SJCRH30 (cell line): ENCODE data around the gene FZR1. TPM values are rescaled to one million over a fixed set of nuclear protein-coding genes. Genes with fewer than 3 reads are reported as not detected.
"Not testable (repeated sequence)": the region's sequence is repeated elsewhere in the genome, so short reads cannot be mapped to it uniquely, and the experiment has no call there.

ENCODE experiments used
- DNase-seq, 2 experiments: peaks; one replicate each; pipeline ENCODE4 v3.0.0-alpha.2; 2015 to 2020
- H3K27ac ChIP-seq: fragments of 250-450 bp; sonication (Bioruptor Pico); 2 replicates; pipeline ENCODE4 v1.5.1; 2020; ENCODE audit warnings: mild to moderate bottlenecking, moderate library complexity
- H3K27me3 ChIP-seq: fragments of 250-450 bp; sonication (Bioruptor Pico); 2 replicates; pipeline ENCODE4 v1.5.1; 2020; ENCODE audit warnings: mild to moderate bottlenecking, moderate library complexity
- H3K36me3 ChIP-seq: fragments of 250-450 bp; sonication (Bioruptor Pico); 2 replicates; pipeline ENCODE4 v1.5.1; 2020; ENCODE audit warnings: mild to moderate bottlenecking, moderate library complexity
- H3K4me1 ChIP-seq: fragments of 250-450 bp; sonication (Bioruptor Pico); 2 replicates; pipeline ENCODE4 v1.5.1; 2020; ENCODE audit warnings: mild to moderate bottlenecking, moderate library complexity
- H3K4me3 ChIP-seq: fragments of 250-450 bp; sonication (Bioruptor Pico); 2 replicates; pipeline ENCODE4 v1.5.1; 2020; ENCODE audit warnings: mild to moderate bottlenecking, moderate library complexity
- H3K9me3 ChIP-seq: fragments of 250-450 bp; sonication (Bioruptor Pico); replicated peaks from 2 replicates; pipeline ENCODE4 v1.5.1; 2020; ENCODE audit warnings: mild to moderate bottlenecking, moderate library complexity
- total RNA-seq: library from RNA; depleted of rRNA; stranded (reverse); fragments of >200 nt; shearing (Covaris generic); gene quantifications from 2 replicates; pipeline ENCODE4 v1.2.3, GENCODE V29; 2014

The FZR1 gene
- total RNA-seq, 1 experiment from 2014 or later, result 31.4 TPM

DNA sequence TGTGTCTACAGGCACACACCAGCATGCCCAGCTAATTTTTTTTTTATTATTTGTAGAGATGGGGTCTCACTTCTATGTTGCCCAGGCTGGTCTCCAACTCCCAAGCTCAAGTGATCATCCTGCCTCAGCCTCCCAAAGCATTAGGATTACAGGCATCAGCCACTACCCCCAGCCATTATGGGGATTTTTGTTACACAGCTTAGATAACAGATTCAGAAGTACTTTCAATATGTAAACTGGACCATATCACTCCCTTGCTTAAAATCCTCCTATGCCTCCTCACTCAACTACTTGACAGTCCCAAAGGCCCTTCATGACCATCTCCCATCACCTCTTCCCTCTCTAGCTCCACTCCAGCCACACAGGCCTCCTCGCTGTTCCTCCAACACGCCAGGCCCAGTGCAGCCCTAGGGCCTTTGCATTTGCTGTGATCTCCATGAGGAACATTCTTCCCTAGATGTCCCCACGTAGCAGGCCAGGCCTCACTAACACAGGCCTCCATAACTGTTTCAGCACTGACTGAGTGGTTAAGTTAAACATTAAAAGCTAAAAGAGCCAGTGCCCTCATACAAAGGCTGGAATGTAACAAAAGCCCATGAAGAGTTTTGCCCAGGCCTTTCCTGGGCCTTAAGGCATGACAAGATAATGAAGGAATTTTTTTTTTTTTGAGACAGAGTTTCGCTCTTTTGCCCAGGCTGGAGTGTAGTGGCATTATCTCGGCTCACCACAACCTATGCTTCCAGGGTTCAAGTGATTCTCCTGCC lies 8.2 kb upstream of the FZR1 start:
- Histone ChIP-seq H3K9me3 (no peaks in the 10 kb centered on the region), H3K4me1 (no peaks in the 10 kb centered on the region; the same call in 1 of the 2 replicates), H3K27ac (no peak overlapping the region), H3K4me3 (no peak overlapping the region), H3K27me3 (no peaks in the 10 kb centered on the region), H3K36me3 (0 out of 2 replicates have a peak, but pooled peaks cover 7% of the 10 kb centered on the region)
- DNase-seq, result no peak

DNA sequence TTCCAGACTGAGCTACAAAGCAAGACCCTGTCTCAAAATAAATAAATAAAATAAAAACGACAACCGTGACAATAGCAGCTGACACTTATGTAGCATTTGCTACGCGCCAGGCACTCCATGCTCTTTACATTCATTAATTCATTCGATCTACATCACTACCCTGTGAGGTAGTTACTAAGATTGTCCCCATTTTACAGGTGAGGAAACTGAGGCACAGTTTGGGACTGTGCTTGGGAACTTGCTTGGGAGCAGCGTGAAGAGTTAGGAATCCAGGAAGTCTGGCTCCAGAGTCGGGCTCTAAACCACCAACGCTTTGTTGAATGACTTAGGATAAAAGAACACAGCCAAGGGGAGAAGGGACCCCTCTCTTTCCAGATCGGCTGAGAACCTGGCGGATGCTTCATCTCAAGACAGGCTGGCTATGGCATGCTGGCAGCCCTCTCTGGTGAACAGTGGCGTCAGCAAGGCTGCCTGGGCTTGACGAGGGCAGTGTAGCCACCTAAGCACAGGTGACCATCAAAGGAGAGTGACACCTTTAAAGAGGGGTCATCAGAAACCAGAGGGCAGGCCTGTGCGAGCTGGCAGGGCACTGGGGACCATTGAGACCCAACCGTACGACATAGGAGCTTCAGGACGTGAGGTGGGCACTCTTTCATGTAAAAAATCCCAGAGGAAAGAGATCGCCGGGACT lies 6.2 kb upstream of the FZR1 start:
- Histone ChIP-seq H3K9me3 (no peaks in the 10 kb centered on the region), H3K36me3 (0 out of 2 replicates have a peak, but pooled peaks cover 7% of the 10 kb centered on the region), H3K27ac (peak overlapping the region; percentile 97), H3K4me1 (no peaks in the 10 kb centered on the region; the same call in 1 of the 2 replicates), H3K4me3 (peak overlapping the region; percentile 79), H3K27me3 (no peaks in the 10 kb centered on the region)
- no peak for DNase-seq

DNA sequence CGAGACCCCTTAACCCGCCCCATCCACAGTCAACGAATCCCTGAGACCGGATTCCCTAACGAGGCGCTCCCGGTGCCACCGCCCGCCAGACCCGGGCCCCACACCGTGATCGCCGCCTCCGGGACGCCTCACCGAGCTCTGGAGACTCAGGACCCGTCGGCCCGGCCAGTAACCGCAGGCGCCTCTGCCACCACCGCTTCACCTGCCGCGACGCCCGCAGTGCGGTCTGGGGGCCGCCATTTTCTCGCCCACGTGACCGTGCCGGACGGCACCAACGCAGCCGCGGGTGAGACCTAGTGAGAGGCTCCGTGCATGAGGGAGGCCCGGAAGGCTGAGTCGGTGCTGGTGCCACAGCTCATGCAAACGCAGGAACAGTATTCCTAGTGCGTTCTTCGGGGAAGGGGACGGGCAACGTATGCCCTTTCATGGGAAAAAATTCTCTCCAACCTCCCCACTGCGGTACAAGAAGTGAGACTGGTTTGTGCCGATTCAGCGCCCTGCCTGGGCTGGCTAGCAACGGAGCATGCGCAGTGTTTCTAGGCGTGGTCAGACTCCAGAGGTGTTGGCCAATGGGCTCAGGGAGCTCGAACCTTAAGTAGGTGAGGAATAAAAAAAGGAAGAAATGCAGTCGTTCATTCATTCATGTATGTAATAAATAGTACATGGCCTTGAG lies 5.5 kb upstream of the FZR1 start, which contains the start of gene DOHH:
DOHH (minus strand) TSS at position 246 of the 673 bp plus-strand sequence. CDS start 3,860 bp downstream, outside the sequence.
- peak within 1 kb of the TSS; percentile 97 for H3K27ac ChIP-seq
- 0 out of 2 replicates have a peak, but pooled peaks cover 5% of the 10 kb centered on the region for H3K36me3 ChIP-seq
- DNase-seq, result peak; percentile 95 to 98
- no peaks in the 10 kb centered on the region for H3K9me3 ChIP-seq
- H3K27me3 ChIP-seq, result no peaks in the 10 kb centered on the region
- H3K4me3 ChIP-seq, result peak within 1 kb of the TSS; percentile 79
- H3K4me1 ChIP-seq, result no peaks in the 10 kb centered on the region; the same call in 1 of the 2 replicates

DNA sequence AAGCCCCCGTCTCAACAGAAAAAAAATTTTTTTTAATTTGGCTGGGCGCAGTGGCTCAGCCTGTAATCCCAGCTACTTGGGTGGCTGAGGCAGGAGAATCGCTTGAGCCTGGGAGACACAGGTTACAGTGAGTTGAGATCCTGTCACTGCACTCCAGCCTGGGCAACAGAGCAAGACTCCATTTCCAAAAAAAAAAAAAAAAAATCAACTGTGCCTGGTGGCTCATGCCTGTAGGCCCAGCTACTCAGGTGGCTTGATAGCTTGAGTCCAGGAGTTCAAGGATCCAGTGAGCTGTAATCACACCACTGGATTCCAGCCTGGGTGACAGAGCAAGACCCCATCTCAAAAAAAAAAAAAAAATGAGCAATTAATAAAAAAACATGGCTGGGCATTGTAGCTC lies 4.3 kb upstream of the FZR1 start:
- no peaks in the 10 kb centered on the region; the same call in 1 of the 2 replicates for H3K4me1 ChIP-seq
- H3K4me3 ChIP-seq, result no peak overlapping the region
- no peaks in the 10 kb centered on the region for H3K9me3 ChIP-seq
- H3K36me3 ChIP-seq, result no peaks in the 10 kb centered on the region
- no peaks in the 10 kb centered on the region for H3K27me3 ChIP-seq
- DNase-seq, result no peak
- no peak overlapping the region for H3K27ac ChIP-seq

DNA sequence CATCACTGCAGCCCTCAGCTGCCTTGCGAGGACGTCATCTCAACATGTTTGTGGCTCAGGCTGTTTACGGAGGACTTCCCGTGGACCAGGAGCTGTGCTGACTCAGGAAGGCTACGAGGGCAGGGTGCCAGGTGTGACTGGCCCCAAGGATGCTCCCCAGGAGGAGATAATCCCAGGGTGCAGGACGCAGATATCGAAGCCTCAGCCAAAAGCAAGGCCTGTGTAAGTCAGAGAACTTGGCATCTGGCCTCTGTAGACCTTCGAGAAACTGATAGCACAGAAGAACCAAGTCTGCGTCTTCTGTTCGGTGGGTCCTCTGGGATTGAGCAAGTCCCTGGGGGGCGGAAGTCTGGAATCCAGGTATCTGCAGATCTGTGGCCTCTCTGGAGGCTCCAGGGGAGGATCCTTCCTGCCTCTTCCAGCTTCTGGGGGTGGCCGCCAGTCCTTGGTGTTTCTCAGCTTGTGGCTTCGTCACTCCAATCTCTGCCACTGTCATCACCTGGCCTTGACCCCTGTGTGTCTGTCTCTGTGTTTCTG lies 3.0 kb upstream of the FZR1 start:
- no peaks in the 10 kb centered on the region for H3K9me3 ChIP-seq
- DNase-seq, result peak; percentile 44 to 45

DNA sequence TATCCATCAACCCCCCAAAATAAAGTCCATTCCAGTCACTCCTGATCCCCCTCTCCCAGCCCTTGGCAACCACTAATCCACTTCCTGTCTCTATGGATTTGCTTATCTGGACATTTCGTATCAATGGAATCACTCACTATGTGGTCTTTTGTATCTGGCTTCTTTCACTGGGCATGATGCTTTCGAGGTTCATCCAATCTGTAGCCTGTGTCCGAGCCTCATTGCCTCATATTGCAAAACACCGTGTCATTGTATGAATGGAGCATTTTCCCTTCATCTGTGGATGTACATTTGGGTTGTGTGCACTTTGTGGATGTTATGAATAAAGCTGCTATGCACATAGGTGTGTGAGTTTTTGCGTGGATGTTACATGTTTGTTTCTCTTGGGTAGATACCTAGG lies 1.4 kb upstream of the FZR1 start:
- no peaks in the 10 kb centered on the region; the same call in 1 of the 2 replicates for H3K4me1 ChIP-seq
- H3K36me3 ChIP-seq, result no peaks in the 10 kb centered on the region
- H3K4me3 ChIP-seq, result no peak overlapping the region
- no peak overlapping the region for H3K27ac ChIP-seq
- H3K27me3 ChIP-seq, result no peaks in the 10 kb centered on the region
- DNase-seq, result peak in 1 of 2 experiments; percentile 34
- no peaks in the 10 kb centered on the region for H3K9me3 ChIP-seq

More for the DNA sequence above, 3.0 kb upstream of the FZR1 start:
- Histone ChIP-seq H3K4me3 (no peak overlapping the region), H3K36me3 (no peaks in the 10 kb centered on the region), H3K27me3 (no peaks in the 10 kb centered on the region), H3K4me1 (no peaks in the 10 kb centered on the region; the same call in 1 of the 2 replicates), H3K27ac (no peak overlapping the region)

DNA sequence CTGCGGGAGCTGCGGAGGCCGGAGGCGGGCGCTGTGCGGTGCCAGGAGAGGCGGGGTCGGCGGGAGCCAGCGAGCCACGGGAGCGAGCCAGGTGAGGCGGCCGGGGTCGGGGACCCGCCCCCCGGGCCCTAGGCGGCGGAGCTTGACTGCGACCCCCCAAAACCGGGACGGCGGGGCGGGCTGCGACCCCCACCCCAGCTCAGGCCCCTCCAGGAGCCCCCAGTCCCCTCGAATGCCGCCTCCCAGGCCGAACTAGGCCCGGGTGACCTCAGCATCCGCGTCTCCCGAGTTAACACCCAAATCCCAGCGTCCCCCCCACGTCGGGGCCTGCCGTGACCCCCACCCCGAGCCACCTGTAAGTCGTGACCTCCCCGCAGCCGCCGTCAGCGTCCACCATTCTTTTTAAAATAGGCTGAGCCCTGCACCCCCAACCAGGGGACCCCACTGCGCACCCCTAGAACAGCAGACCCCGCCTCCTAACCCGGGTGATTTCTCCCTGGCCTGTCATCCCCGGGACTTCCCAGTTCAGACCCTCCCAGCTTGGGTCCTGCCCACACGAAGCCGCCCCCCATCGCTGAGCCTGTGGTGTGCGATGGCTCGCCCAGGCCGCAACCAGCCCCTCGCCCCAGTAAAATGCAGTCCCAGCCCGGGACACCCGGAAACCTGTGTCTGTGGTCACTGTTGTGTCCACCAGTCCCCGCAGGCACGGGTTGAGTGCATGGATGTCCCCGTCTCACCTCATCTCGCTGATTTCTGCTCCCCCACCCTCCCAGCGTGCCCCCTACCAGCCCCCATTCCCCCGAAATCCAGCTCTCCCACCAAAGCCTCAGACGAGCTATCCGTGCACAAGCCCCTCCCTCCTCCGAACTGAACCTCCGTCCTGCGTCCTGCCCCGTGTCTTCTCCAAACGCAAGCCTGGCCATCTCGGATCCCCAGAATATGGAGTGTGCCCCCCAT lies 551 bp downstream of the FZR1 start:
- Histone ChIP-seq H3K4me3 (peak overlapping the region; percentile 84), H3K36me3 (peaks cover 5% of the 10 kb centered on the region), H3K27me3 (no peaks in the 10 kb centered on the region), H3K9me3 (no peaks in the 10 kb centered on the region), H3K27ac (peak overlapping the region; percentile 34), H3K4me1 (no peaks in the 10 kb centered on the region; the same call in 1 of the 2 replicates)
- peak; percentile 29 to 31 for DNase-seq

DNA sequence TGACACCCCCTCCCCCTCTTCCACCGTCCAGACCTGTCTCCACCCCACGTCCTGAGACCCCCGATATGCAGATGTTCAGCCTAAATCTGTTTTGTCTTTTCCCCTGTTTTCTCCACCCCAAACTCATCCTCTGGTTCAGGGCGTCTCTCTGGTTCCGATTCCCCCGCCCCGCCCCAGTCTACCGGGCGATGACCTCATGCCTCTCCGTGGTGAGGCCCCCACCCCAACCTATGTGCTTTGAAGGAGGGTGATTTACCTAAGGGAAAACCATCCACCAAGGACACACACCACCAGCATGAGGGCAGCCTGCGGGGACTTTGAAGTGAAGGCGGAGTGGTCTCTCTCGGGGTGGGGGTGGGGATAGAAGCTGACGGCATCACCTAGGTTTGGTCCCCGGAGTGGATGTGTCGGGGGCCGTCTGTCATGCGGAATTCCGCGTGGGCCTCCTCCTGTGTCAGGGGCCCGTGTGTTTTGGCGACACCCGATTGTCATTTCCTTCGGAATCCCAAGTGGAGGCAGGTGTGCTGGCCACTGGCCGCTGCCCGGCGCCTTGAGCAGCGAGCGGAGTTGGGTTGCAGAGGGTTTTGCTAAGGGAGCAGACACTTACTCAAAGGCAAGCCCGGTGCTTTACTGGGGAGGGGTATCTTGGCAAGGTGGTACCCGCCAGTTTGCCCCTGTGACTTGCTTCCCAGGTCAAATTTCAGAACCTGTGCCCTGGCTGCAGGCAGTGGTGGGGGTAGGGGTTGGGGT lies 1.4 kb downstream of the FZR1 start:
- Histone ChIP-seq H3K27me3 (no peaks in the 10 kb centered on the region), H3K36me3 (peaks cover 5% of the 10 kb centered on the region), H3K9me3 (no peaks in the 10 kb centered on the region), H3K4me3 (peak overlapping the region; percentile 84), H3K4me1 (no peaks in the 10 kb centered on the region; the same call in 1 of the 2 replicates), H3K27ac (no peak overlapping the region)
- DNase-seq, result no peak

DNA sequence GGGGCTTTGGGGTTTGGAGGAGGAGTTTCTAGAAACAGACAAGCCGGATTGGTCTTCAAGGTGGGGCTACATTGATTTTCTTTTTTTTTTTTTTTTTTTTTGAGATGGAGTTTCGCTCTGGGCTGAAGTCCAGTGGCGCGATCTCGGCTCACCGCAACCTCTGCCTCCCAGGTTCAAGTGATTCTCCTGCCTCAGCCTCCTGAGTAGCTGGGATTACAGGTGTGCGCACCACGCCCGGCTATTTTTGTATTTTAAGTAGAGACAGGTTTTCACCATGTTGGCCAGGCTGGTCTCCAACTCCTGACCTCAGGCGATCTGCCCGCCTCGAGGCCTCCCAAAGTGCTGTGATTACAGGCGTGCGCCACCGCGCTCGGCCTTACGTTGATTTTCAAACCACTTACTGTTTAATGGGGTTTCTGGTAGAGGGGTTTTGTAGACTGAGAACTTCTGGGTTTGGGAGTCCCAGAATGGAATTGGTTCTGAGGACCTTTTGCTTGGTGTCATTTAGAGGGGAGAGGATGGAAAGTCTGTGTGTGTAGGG lies 2.1 kb downstream of the FZR1 start:
- H3K4me1 ChIP-seq, H3K27ac ChIP-seq, DNase-seq, H3K36me3 ChIP-seq, H3K9me3 ChIP-seq, H3K27me3 ChIP-seq, H3K4me3 ChIP-seq: not testable (repeated sequence)

DNA sequence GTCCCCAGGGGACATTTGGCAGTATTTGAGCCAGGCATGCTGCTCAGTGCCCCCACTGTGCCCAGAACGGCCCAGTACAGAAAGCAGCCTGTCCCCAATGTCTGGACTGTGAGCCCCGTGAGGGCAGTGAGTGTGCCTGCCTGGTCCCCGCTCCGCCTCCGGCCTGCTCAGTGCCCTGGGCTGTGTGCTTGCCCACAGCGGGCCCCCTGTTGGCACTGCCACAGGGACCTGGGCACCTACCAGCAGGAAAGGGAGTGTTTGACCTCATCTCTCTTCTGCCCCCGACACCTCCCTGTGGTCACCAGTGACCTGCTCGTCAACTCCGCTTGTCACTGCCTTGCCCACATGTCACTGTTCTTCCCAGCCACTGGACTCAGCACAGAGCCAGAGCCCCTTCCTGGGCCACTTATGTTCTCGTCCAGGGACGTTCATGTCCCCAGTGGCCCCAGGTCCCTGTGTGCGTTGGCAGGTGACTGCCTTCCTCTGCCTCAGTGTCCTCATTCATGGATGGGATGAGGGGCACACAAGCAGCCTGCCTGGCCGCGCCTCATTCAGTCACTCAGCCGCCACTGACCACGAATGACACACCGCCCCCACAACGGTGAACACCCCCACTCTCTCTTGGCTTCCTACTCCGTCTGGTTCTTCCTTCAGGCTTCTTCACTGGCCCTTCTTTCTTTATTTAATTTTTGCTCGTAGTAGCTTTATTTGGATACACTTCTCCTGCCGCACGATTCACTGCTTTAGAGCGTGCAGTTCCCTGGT lies 2.8 kb downstream of the FZR1 start:
- Histone ChIP-seq H3K4me1 (no peaks in the 10 kb centered on the region), H3K27ac (no peak overlapping the region), H3K9me3 (no peaks in the 10 kb centered on the region), H3K4me3 (no peak overlapping the region), H3K27me3 (no peaks in the 10 kb centered on the region), H3K36me3 (peaks cover 5% of the 10 kb centered on the region)
- no peak for DNase-seq

DNA sequence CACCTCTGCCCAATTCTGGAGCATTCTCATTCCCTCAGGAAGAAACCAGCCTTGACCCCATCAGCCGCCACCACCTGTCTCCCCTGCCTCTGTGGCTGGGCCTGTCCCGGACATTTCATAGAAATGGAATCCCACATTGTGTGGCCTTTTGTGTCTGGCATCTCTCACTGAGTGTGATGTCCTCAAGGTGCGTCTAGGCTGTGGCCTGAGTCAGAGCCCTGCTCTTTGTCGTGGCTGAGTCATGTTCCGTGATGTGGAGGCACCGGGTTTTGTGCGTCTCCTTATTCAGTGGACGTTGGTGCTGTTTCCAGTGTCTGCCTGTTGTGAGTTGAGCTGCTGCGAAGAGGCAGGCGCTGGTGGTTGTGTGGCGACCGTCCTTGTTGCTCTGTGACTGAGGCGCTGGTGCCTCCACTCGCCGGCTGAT lies 3.5 kb downstream of the FZR1 start:
- Histone ChIP-seq H3K36me3 (peaks cover 5% of the 10 kb centered on the region), H3K27me3 (no peaks in the 10 kb centered on the region), H3K4me3 (no peak overlapping the region), H3K4me1 (no peaks in the 10 kb centered on the region), H3K27ac (no peak overlapping the region), H3K9me3 (no peaks in the 10 kb centered on the region)
- DNase-seq, result no peak

DNA sequence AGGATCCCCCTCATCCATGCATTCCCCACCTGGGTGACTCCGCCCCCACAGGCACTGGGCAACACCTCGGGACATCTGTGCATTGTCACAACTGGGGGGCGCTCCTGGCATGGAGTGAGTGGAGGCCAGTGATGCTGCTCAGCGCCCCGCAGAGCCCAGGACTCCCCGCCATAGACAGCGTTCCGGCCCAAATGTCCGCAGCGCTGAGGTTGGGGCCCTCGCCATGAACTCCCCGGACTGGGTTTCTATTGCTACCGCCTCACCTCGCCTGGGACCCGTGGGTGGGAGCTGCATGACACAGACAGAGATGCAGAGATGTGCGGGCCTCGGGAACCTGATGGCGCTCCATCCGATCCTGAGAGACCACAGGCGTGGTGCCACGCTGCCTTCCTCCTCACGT lies 4.6 kb downstream of the FZR1 start:
- H3K27me3 ChIP-seq, result no peaks in the 10 kb centered on the region
- H3K9me3 ChIP-seq, result no peaks in the 10 kb centered on the region
- no peaks in the 10 kb centered on the region for H3K4me1 ChIP-seq
- H3K27ac ChIP-seq, result no peak overlapping the region
- no peak for DNase-seq
- H3K36me3 ChIP-seq, result peaks cover 5% of the 10 kb centered on the region
- H3K4me3 ChIP-seq, result no peak overlapping the region
